Measurements from ENCODE around the gene PCDHB4.

DNA sequence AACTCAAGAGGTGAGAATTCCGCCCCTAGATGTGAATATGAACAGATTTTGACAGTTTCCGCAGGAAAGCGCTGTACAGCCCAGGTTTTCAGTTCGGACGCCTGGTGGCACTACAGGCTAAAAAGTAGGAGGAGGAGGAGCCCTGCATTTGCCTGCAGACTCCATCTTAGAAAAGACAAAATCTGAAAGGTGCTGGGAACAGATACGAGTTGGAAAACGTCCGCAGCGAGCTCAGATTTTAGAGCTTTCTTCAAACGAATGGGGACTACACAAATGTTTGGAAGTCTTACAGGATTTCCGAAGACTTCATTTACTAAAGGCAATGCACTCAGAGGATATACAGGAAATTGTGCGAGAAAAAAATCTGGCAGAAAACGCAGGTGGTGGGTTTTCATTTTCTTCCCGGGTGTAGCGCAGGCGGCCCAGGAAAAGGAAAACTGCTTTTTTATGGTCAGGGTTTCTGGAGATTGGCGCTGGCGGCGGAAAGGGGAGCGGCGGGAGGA, 37.1 kb upstream of the PCDHB4 start:
- TF ChIP-seq, protein P1, sequence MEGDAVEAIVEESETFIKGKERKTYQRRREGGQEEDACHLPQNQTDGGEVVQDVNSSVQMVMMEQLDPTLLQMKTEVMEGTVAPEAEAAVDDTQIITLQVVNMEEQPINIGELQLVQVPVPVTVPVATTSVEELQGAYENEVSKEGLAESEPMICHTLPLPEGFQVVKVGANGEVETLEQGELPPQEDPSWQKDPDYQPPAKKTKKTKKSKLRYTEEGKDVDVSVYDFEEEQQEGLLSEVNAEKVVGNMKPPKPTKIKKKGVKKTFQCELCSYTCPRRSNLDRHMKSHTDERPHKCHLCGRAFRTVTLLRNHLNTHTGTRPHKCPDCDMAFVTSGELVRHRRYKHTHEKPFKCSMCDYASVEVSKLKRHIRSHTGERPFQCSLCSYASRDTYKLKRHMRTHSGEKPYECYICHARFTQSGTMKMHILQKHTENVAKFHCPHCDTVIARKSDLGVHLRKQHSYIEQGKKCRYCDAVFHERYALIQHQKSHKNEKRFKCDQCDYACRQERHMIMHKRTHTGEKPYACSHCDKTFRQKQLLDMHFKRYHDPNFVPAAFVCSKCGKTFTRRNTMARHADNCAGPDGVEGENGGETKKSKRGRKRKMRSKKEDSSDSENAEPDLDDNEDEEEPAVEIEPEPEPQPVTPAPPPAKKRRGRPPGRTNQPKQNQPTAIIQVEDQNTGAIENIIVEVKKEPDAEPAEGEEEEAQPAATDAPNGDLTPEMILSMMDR (IDR thresholded peaks at IDR 0.05; ENCODE audit: insufficient read depth, low read depth, low read length), result peak; percentile 16
- no peak for TF ChIP-seq EZH2 (IDR thresholded peaks at IDR 0.05; ENCODE audit: insufficient read depth, low read length)
